Metanephros (tissue), 1 donor: ENCODE measurements around the gene TSPAN5. TPM values are rescaled to one million over a fixed set of nuclear protein-coding genes. Genes with fewer than 3 reads are reported as not detected.

Experiments used
- total RNA-seq: library from RNA; depleted of rRNA; stranded (reverse); fragments of >200 nt; gene quantifications from one replicate; pipeline ENCODE4 v1.2.3, GENCODE V29; 2014

TSPAN5 gene
- total RNA-seq: 23.4 TPM

GRCh38 chr4:98658287-98659105 is at the start of gene TSPAN5:
Gene TSPAN5, minus strand, starts transcription at chr4:98658611.

